GM12878 (cell line): Measurements from ENCODE around the gene AQP5. TPM values are rescaled to one million over a fixed set of nuclear protein-coding genes. Genes with fewer than 3 reads are reported as not detected.

Experiments
- ATAC-seq: fragments of 200-7000 bp; cut with Tn5 transposase; 3 replicates; pipeline ENCODE4 v1.9.1; 2020; ENCODE audit warnings: mild to moderate bottlenecking, moderate library complexity
- BruUV-seq: library from RNA; stranded (reverse); fragments of 400-500 nt; replicated peaks from 2 replicates; lab custom pipeline; 2021; lab: Mats Ljungman, UMichigan
- CTCF ChIA-PET: fragments of 300-600 bp; sonication (Branson Sonifier 250); formaldehyde crosslinking; extraction: SDS; loops from one replicate; lab custom pipeline; 2021; ENCODE audit warnings: inconsistent platforms; lab: Yijun Ruan, JAX
- POLR2A ChIA-PET: fragments of 350-600 bp; formaldehyde crosslinking; extraction: SDS; loops from one replicate; lab custom pipeline; 2021; ENCODE audit warnings: inconsistent platforms; lab: Charles Lee
- RAD21 ChIA-PET: fragments of 300-600 bp; sonication (Branson Sonifier 250); formaldehyde crosslinking; loops from one replicate; lab custom pipeline; 2023; ENCODE audit warnings: antibody characterized with exemption; ENCODE audit not compliant: unreplicated experiment; lab: Charles Lee
- SMC1A ChIA-PET: fragments of 300-600 bp; sonication (Branson Sonifier 250); formaldehyde crosslinking; loops from one replicate; lab custom pipeline; 2023; ENCODE audit not compliant: unreplicated experiment, uncharacterized antibody; lab: Charles Lee
- DNase-seq: peaks from one replicate; pipeline ENCODE4 v3.0.0-alpha.2; 2011; ENCODE audit warnings: low read depth, low spot score
- FAIRE-seq: peaks from 3 replicates; lab custom pipeline; 2011; peaks lifted over from hg19 to GRCh38; lab: Jason Lieb, UNC
- H2AFZ ChIP-seq: 2 replicates; pipeline ENCODE4 v1.6.0; 2011; ENCODE audit warnings: low read depth, low read length, control low read depth; ENCODE audit not compliant: control insufficient read depth
- H3K27ac ChIP-seq: 2 replicates; pipeline ENCODE4 v1.5.1; 2011; ENCODE audit warnings: control low read depth; ENCODE audit not compliant: control insufficient read depth, insufficient read depth
- H3K27me3 ChIP-seq, 2 experiments: replicated peaks in 1 of 2; 2 replicates each; pipeline versions ENCODE4 v1.6.0 to v1.6.1; 2011; ENCODE audit warnings: low read length in 1 of 2; ENCODE audit not compliant: control insufficient read depth in 2 of 2, insufficient read depth in 2 of 2
- H3K36me3 ChIP-seq, 2 experiments: 2 replicates each; pipeline ENCODE4 v1.5.1; 2011; ENCODE audit warnings: low read length in 1 of 2; ENCODE audit not compliant: control insufficient read depth in 2 of 2, insufficient read depth in 2 of 2
- H3K4me1 ChIP-seq: 2 replicates; pipeline ENCODE4 v1.6.1; 2011; ENCODE audit warnings: mild to moderate bottlenecking, low read length, moderate library complexity, mixed read lengths; ENCODE audit not compliant: control insufficient read depth, insufficient read depth
- H3K4me2 ChIP-seq: 2 replicates; pipeline ENCODE4 v1.6.0; 2011; ENCODE audit warnings: control low read depth; ENCODE audit not compliant: control insufficient read depth, insufficient read depth
- H3K4me3 ChIP-seq: fragments of 200-600 bp; sonication (generic); 2 replicates; pipeline ENCODE4 v1.5.1; 2016
- H3K79me2 ChIP-seq: 2 replicates; pipeline ENCODE4 v1.6.0; 2011; ENCODE audit warnings: low read length; ENCODE audit not compliant: control insufficient read depth, insufficient read depth
- H3K9ac ChIP-seq: 2 replicates; pipeline ENCODE4 v1.8.0; 2011; ENCODE audit warnings: low read length, control low read depth, mixed read lengths; ENCODE audit not compliant: control insufficient read depth, insufficient read depth
- H3K9me3 ChIP-seq: replicated peaks from 3 replicates; pipeline ENCODE4 v1.5.1; 2011; ENCODE audit warnings: mild to moderate bottlenecking, low read length; ENCODE audit not compliant: control insufficient read depth, insufficient read depth
- H4K20me1 ChIP-seq: 2 replicates; pipeline ENCODE4 v1.6.0; 2011; ENCODE audit not compliant: control insufficient read depth, insufficient read depth
- BHLHE40 ChIP-seq, 2 experiments: fragments of 450-650 bp in 1 of 2; IDR thresholded peaks; 2 replicates each; pipeline ENCODE4 v1.6.1; 2011 to 2017; ENCODE audit warnings: low read depth in 2 of 2, borderline replicate concordance in 1 of 2, improper control_type of control experiment in 1 of 2, low read length in 1 of 2, mild to moderate bottlenecking in 1 of 2
- FOXM1 ChIP-seq: IDR thresholded peaks from 2 replicates; pipeline ENCODE4 v1.6.1; 2012; ENCODE audit warnings: low read depth, mild to moderate bottlenecking, inconsistent platforms, low read length, moderate library complexity
- NR2C1 ChIP-seq: fragments of 450-650 bp; IDR thresholded peaks from 2 replicates; pipeline ENCODE4 v1.6.1; 2017; ENCODE audit warnings: antibody characterized with exemption, mild to moderate bottlenecking, moderate library complexity
- PML ChIP-seq: IDR thresholded peaks from 2 replicates; pipeline ENCODE4 v1.6.1; 2012; ENCODE audit warnings: low read length, inconsistent platforms
- ZNF622 ChIP-seq: fragments of 450-650 bp; IDR thresholded peaks from 2 replicates; pipeline ENCODE4 v1.6.1; 2017; ENCODE audit warnings: mild to moderate bottlenecking, inconsistent platforms
- WGBS: methylation state at CpG from one replicate; pipeline ENCODE4 v1.1.6; 2016; ENCODE audit warnings: low lambda C conversion rate; ENCODE audit not compliant: insufficient replicate concordance, insufficient coverage; ENCODE audit errors: missing lambda C conversion rate; 5-methylcytosine and 5-hydroxymethylcytosine counted together
- in situ Hi-C: fragments of 300-500 bp; cut with MboI; formaldehyde crosslinking; loops from 9 replicates; pipeline ENCODE4 v1.14.3; 2018; ENCODE audit warnings: mixed read lengths
- intact Hi-C: fragments of 100-400 bp; cut with micrococcal nuclease; formaldehyde crosslinking; loops from one replicate; pipeline ENCODE4 v1.14.2; 2022; ENCODE audit not compliant: unreplicated experiment
- polyA plus RNA-seq, 11 experiments: library from polyadenylated mRNA; depleted of rRNA in 4 of 11; unstranded in 6 of 11; stranded (reverse) in 5 of 11; fragments of >200 nt; fragmentation: Nextera tagmentation in 4 of 11; fragmentation: Illumina TruSeq in 1 of 11; extraction: Ambion mirVana in 4 of 11; extraction: Trizol in 1 of 11; gene quantifications; 1 replicate in 1 of 11; 2 replicates in 10 of 11; pipeline versions ENCODE4 v1.2.1 to v1.2.3, GENCODE V29; 2011 to 2016; ENCODE audit warnings: inconsistent platforms in 2 of 11, missing spikeins in 2 of 11, low read depth in 1 of 11
- total RNA-seq, 4 experiments: library from RNA; depleted of rRNA in 3 of 4; stranded (reverse); fragments of >200 nt in 3 of 4; fragmentation: Illumina TruSeq in 1 of 4; extraction: Trizol in 1 of 4; gene quantifications; 2 replicates each; pipeline versions ENCODE4 v1.2.1 to v1.2.3, GENCODE V29; 2013 to 2021

AQP5 gene
- total and polyA plus RNA-seq, 10 of the 15 experiments (the other 5 are each of a cell fraction or from before 2014, with no cell fraction given): not detected

GRCh38 chr12:49990273-49990672, 28.6 kb downstream of the AQP5 start:
- no peaks in the 10 kb centered on the region for H4K20me1 ChIP-seq
- H3K4me3 ChIP-seq: no peak overlapping the region
- no peak for FAIRE-seq
- no peaks in the 10 kb centered on the region for H3K27me3 ChIP-seq
- H3K9ac ChIP-seq: no peak overlapping the region
- no peak overlapping the region for H3K27ac ChIP-seq
- DNase-seq: no peak
- in situ Hi-C loops: no loop called here
- intact Hi-C loops: no loop called here
- ChIA-PET SMC1A (interaction anchor here (1.1 to 1.3 kb wide), 2 partner anchors 19 to 36 kb away, joined by 3 read pairs; no protein-coding TSS in a partner anchor), POLR2A (no interaction called here), RAD21 (interaction anchor here (0.6 kb wide), 1 partner anchor 162 kb away, joined by 3 read pairs; the partner anchor contains the start of gene NCKAP5L), CTCF (interaction anchor here (1.4 to 1.8 kb wide), 3 partner anchors 9 to 24 kb away, joined by 4 to 5 read pairs (median 4); no protein-coding TSS in a partner anchor)
- peaks cover 5 to 41% of the 10 kb centered on the region in 2 experiments for H3K36me3 ChIP-seq
- ATAC-seq: no peak
- BruUV-seq: no TSS peak
- no peak for TF ChIP-seq BHLHE40 (IDR thresholded peaks at IDR 0.05; ENCODE audit: borderline replicate concordance in 1 of 2, low read depth in 2 of 2, low read length in 1 of 2)
- no peak for TF ChIP-seq FOXM1
- TF ChIP-seq ZNF622: no peak
- no peak for TF ChIP-seq PML
- 99% methylated on average over 4 of the region's 4 CpGs for WGBS
- H3K4me2 ChIP-seq: no peak overlapping the region
- H3K4me1 ChIP-seq: no peaks in the 10 kb centered on the region
- H2AFZ ChIP-seq: no peak overlapping the region
- no peaks in the 10 kb centered on the region for H3K9me3 ChIP-seq
- no peaks in the 10 kb centered on the region for H3K79me2 ChIP-seq

GRCh38 chr12:49998453-49998852, 36.8 kb downstream of the AQP5 start:
- CTCF ChIA-PET: interaction anchor here (1.2 to 1.3 kb wide), 2 partner anchors 14 to 31 kb away, joined by 4 read pairs; no protein-coding TSS in a partner anchor

More at GRCh38 chr12:49998453-49998852, 36.8 kb downstream of the AQP5 start:
- POLR2A ChIA-PET: no interaction called here
- FAIRE-seq (no peak), DNase-seq (no peak), ATAC-seq (no peak)
- Histone ChIP-seq H2AFZ (no peak overlapping the region), H3K36me3 (peaks cover 4 to 54% of the 10 kb centered on the region in 2 experiments), H3K9me3 (no peaks in the 10 kb centered on the region), H4K20me1 (no peaks in the 10 kb centered on the region), H3K4me3 (no peak overlapping the region), H3K27me3 (no peaks in the 10 kb centered on the region), H3K27ac (no peak overlapping the region)
- 100% methylated on average over 2 of the region's 2 CpGs for WGBS
- intact Hi-C loops: no loop called here
- TF ChIP-seq NR2C1: no peak
- TF ChIP-seq, all 136 proteins: peak for 0
- RAD21 ChIA-PET: no interaction called here
- no peaks in the 10 kb centered on the region for H3K4me1 ChIP-seq
- H3K9ac ChIP-seq: no peak overlapping the region
- SMC1A ChIA-PET: interaction anchor here (1.2 kb wide), 1 partner anchor 16 kb away, joined by 3 read pairs; no protein-coding TSS in a partner anchor
- no TSS peak for BruUV-seq
- in situ Hi-C loops: no loop called here
- no peak overlapping the region for H3K4me2 ChIP-seq
- H3K79me2 ChIP-seq: no peaks in the 10 kb centered on the region
